ENCODE data around the gene CREG2.

DNA sequence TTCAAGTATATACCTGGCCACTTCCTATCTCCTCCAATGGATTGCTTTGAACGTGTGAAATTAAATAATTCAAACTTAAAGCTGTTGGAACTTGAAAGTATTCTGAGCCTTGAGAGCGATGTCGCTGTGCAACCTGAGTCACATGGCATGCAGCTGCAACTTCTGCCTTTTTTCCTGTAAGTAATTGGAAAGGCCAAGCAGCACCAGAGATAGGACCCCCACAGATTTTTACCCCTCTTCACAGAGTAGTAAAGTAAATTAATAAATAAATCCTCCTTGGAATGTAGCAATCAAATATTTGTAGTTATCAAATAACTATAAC is 75.6 kb downstream of the CREG2 start:
- TF ChIP-seq CTCF (IDR thresholded peaks at IDR 0.05) (no peak), REST (IDR thresholded peaks at IDR 0.05; ENCODE audit: insufficient read depth in 1 of 2, low read depth in 2 of 2, low read length in 1 of 2) (no peak)
